NT2/D1 (cell line): ENCODE results near the gene FRMD3.
"Not testable (repeated sequence)": the region's sequence is repeated elsewhere in the genome, so short reads cannot be mapped to it uniquely, and the experiment has no call there.

Source experiments
- DNase-seq: peaks from one replicate; pipeline ENCODE4 v3.0.0-alpha.2; 2011; ENCODE audit warnings: low read depth, low spot score
- H3K27me3 ChIP-seq: 2 replicates; pipeline ENCODE4 v1.6.0; 2011; ENCODE audit warnings: mild to moderate bottlenecking; ENCODE audit not compliant: insufficient read length, insufficient read depth
- H3K36me3 ChIP-seq: 2 replicates; pipeline ENCODE4 v1.6.1; 2011; ENCODE audit warnings: mild to moderate bottlenecking, low read length, mixed read lengths; ENCODE audit not compliant: insufficient read depth, insufficient read length
- H3K4me1 ChIP-seq: 2 replicates; pipeline ENCODE4 v1.5.1; 2011; ENCODE audit not compliant: insufficient read depth, insufficient read length
- H3K4me3 ChIP-seq: 2 replicates; pipeline ENCODE4 v1.5.1; 2011; ENCODE audit warnings: low read depth; ENCODE audit not compliant: insufficient read length
- H3K9ac ChIP-seq: 2 replicates; pipeline ENCODE4 v1.6.0; 2011; ENCODE audit warnings: low read depth; ENCODE audit not compliant: insufficient read length
- H3K9me3 ChIP-seq: 2 replicates; pipeline ENCODE4 v1.5.1; 2011; ENCODE audit warnings: mild to moderate bottlenecking, low read length; ENCODE audit not compliant: insufficient read depth
- SUZ12 ChIP-seq: IDR thresholded peaks from 2 replicates; pipeline ENCODE4 v1.6.1; 2011; ENCODE audit not compliant: insufficient read length, insufficient read depth; ENCODE audit errors: extremely low read depth
- YY1 ChIP-seq: IDR thresholded peaks from 2 replicates; pipeline ENCODE4 v1.6.1; 2011; ENCODE audit not compliant: insufficient read length, insufficient read depth
- ZNF274 ChIP-seq: IDR thresholded peaks from 2 replicates; pipeline ENCODE4 v1.6.1; 2011; ENCODE audit warnings: mild to moderate bottlenecking, low read depth, low read length

FRMD3 gene

GRCh38 chr9:83521411-83521810 lies 16.8 kb downstream of the FRMD3 start:
- Histone ChIP-seq H3K4me3 (no peak overlapping the region), H3K36me3 (no peaks in the 10 kb centered on the region), H3K9ac (no peak overlapping the region), H3K4me1 (no peaks in the 10 kb centered on the region), H3K9me3 (no peaks in the 10 kb centered on the region), H3K27me3 (no peaks in the 10 kb centered on the region)
- DNase-seq: no peak
- TF ChIP-seq ZNF274 (no peak), SUZ12 (no peak), YY1 (no peak)

- DNase-seq: no peak
- Histone ChIP-seq H3K27me3 (no peaks in the 10 kb centered on the region), H3K9me3 (no peaks in the 10 kb centered on the region), H3K4me1 (no peaks in the 10 kb centered on the region), H3K9ac (no peak overlapping the region), H3K36me3 (no peaks in the 10 kb centered on the region), H3K4me3 (no peak overlapping the region)
- TF ChIP-seq ZNF274 (no peak), YY1 (no peak), SUZ12 (no peak)
These were observed 17.2 kb downstream of the FRMD3 start for GRCh38 chr9:83521011-83521410.

GRCh38 chr9:83520292-83520691 lies 17.9 kb downstream of the FRMD3 start:
- DNase-seq: no peak
- Histone ChIP-seq H3K4me1 (no peaks in the 10 kb centered on the region), H3K9me3 (no peaks in the 10 kb centered on the region), H3K9ac (no peak overlapping the region), H3K4me3 (no peak overlapping the region), H3K36me3 (no peaks in the 10 kb centered on the region), H3K27me3 (no peaks in the 10 kb centered on the region)
- no peak for TF ChIP-seq YY1
- TF ChIP-seq SUZ12: no peak
- TF ChIP-seq ZNF274: no peak

- not testable (repeated sequence) for DNase-seq, H3K9me3 ChIP-seq, H3K4me3 ChIP-seq, H3K36me3 ChIP-seq, H3K9ac ChIP-seq, H3K4me1 ChIP-seq, H3K27me3 ChIP-seq
These were observed 20.2 kb downstream of the FRMD3 start for GRCh38 chr9:83517980-83518379.

GRCh38 chr9:83514767-83515166 lies 23.4 kb downstream of the FRMD3 start:
- DNase-seq: no peak
- no peak for TF ChIP-seq YY1
- no peak for TF ChIP-seq SUZ12
- no peak for TF ChIP-seq ZNF274
- Histone ChIP-seq H3K36me3 (no peaks in the 10 kb centered on the region), H3K4me3 (no peak overlapping the region), H3K27me3 (no peaks in the 10 kb centered on the region), H3K9ac (no peak overlapping the region), H3K9me3 (no peaks in the 10 kb centered on the region; the same call in 1 of the 2 replicates), H3K4me1 (no peaks in the 10 kb centered on the region)

GRCh38 chr9:83512621-83513020 lies 25.6 kb downstream of the FRMD3 start:
- Histone ChIP-seq H3K36me3 (no peaks in the 10 kb centered on the region), H3K27me3 (no peaks in the 10 kb centered on the region), H3K4me3 (no peak overlapping the region), H3K4me1 (no peaks in the 10 kb centered on the region), H3K9ac (no peak overlapping the region), H3K9me3 (no peaks in the 10 kb centered on the region; the same call in 1 of the 2 replicates)
- DNase-seq: no peak
- TF ChIP-seq YY1 (no peak), SUZ12 (no peak), ZNF274 (no peak)

- no peak overlapping the region for H3K9ac ChIP-seq
- no peaks in the 10 kb centered on the region for H3K27me3 ChIP-seq
- DNase-seq: no peak
- H3K9me3 ChIP-seq: no peaks in the 10 kb centered on the region; the same call in 1 of the 2 replicates
- H3K4me1 ChIP-seq: no peaks in the 10 kb centered on the region
- H3K36me3 ChIP-seq: no peaks in the 10 kb centered on the region
- TF ChIP-seq SUZ12 (no peak), ZNF274 (no peak), YY1 (no peak)
- H3K4me3 ChIP-seq: no peak overlapping the region
These were observed 27.1 kb downstream of the FRMD3 start for GRCh38 chr9:83511051-83511450.

GRCh38 chr9:83509402-83509801 lies 28.8 kb downstream of the FRMD3 start:
- Histone ChIP-seq H3K36me3 (no peaks in the 10 kb centered on the region), H3K4me1 (no peaks in the 10 kb centered on the region), H3K4me3 (no peak overlapping the region), H3K9ac (no peak overlapping the region), H3K9me3 (no peaks in the 10 kb centered on the region), H3K27me3 (no peaks in the 10 kb centered on the region)
- TF ChIP-seq YY1: no peak
- no peak for TF ChIP-seq SUZ12
- no peak for TF ChIP-seq ZNF274
- DNase-seq: peak; percentile 44
